Peyer's patch (tissue), 4 donors: ENCODE measurements around the gene ATF5.

Source experiments
- CTCF ChIP-seq, 6 experiments: fragments of 450-650 bp in 4 of 6; fragments of 200-600 bp in 2 of 6; sonication (generic) in 1 of 6; IDR thresholded peaks; one replicate each; pipeline ENCODE4 v1.5.1; 2017 to 2019; ENCODE audit warnings: antibody characterized with exemption in 6 of 6, mild to moderate bottlenecking in 3 of 6, moderate library complexity in 1 of 6
- POLR2A ChIP-seq, 2 donors: fragments of 450-650 bp; IDR thresholded peaks; one replicate each; pipeline ENCODE4 v1.5.1; 2017; ENCODE audit warnings: antibody characterized with exemption in 2 of 2, mild to moderate bottlenecking in 2 of 2, moderate library complexity in 2 of 2

GRCh38 chr19:49971991-49972411 lies 43.0 kb downstream of the ATF5 start:
- TF ChIP-seq CTCF (IDR thresholded peaks at IDR 0.05) (no peak), POLR2A (IDR thresholded peaks at IDR 0.05) (no peak)
